Psoas muscle (tissue), 8 donors: ENCODE data around the gene HBQ1. TPM values are rescaled to one million over a fixed set of nuclear protein-coding genes. Genes with fewer than 3 reads are reported as not detected.
A peak's percentile ranks its signal among the peaks of the same experiment; 100 is the strongest.
"Not testable (repeated sequence)": the region's sequence is repeated elsewhere in the genome, so short reads cannot be mapped to it uniquely, and the experiment has no call there.

Experiments
- ATAC-seq, 4 donors: fragments of 200-7000 bp; cut with Tn5 transposase; one replicate each; pipeline ENCODE4 v1.9.1; 2020; ENCODE audit warnings: moderate library complexity in 3 of 4, mild to moderate bottlenecking in 2 of 4
- DNase-seq, 2 donors: peaks; one replicate each; pipeline ENCODE4 v3.0.0-alpha.2; 2020
- H3K27ac ChIP-seq: fragments of 200-600 bp; one replicate; pipeline ENCODE4 v1.8.0; 2022
- H3K27me3 ChIP-seq, 3 donors: fragments of 200-600 bp in 1 of 3; one replicate each; pipeline versions ENCODE4 v1.6.1 to v1.8.0; 2013 to 2022; ENCODE audit warnings: low read length in 2 of 3, mild to moderate bottlenecking in 2 of 3, moderate library complexity in 1 of 3; ENCODE audit not compliant: insufficient read depth in 3 of 3
- H3K36me3 ChIP-seq, 2 donors: fragments of 200-600 bp in 1 of 2; one replicate each; pipeline versions ENCODE4 v1.6.1 to v1.8.0; 2013 to 2022; ENCODE audit warnings: low read depth in 1 of 2, mild to moderate bottlenecking in 1 of 2, moderate library complexity in 1 of 2; ENCODE audit not compliant: insufficient read depth in 1 of 2
- H3K4me1 ChIP-seq: fragments of 200-600 bp; one replicate; pipeline ENCODE4 v1.8.0; 2022
- H3K4me3 ChIP-seq: fragments of 200-600 bp; one replicate; pipeline ENCODE4 v1.8.0; 2022; ENCODE audit warnings: mild to moderate bottlenecking
- H3K9me3 ChIP-seq: fragments of 200-600 bp; one replicate; pipeline ENCODE4 v1.8.0; 2022
- CTCF ChIP-seq: fragments of 200-600 bp; IDR thresholded peaks from one replicate; pipeline ENCODE4 v1.8.0; 2022; ENCODE audit warnings: antibody characterized with exemption
- WGBS, 3 donors: extraction: QIAGEN DNeasy Blood & Tissue Kit; methylation state at CpG; one replicate each; pipeline versions ENCODE4 v1.1.6 to v1.1.7; 2013; 5-methylcytosine and 5-hydroxymethylcytosine counted together
- intact Hi-C, 2 donors: fragments of 100-400 bp; cut with DNase I; formaldehyde crosslinking; loops; one replicate each; pipeline versions ENCODE4 v1.11.0 to v1.14.2; 2022
- polyA plus RNA-seq, 3 donors: library from polyadenylated mRNA; stranded (reverse); fragments of 200-250 nt; gene quantifications; one replicate each; pipeline ENCODE4 v1.2.3, GENCODE V29; 2013
- total RNA-seq, 4 donors: library from RNA; stranded (reverse); fragmentation: NEBNext Ultra II Directional in 2 of 4; extraction: Animal tissue kit (Norgen Biotek cat#: 25700) in 2 of 4; gene quantifications; one replicate each; pipeline versions ENCODE4 v1.2.1 to v1.2.4, GENCODE V29; 2021 to 2023
- donor health status: healthy with polysubstance abuse.
- donor health status: DM: no; HTN: no; CAD: no; lungs with moderate emphysema.
- donor health status: Bipolar disorder and iron deficiency.
- donor health status: healthy.
- donor health status: DM: yes; HTN: yes; CAD: no.
- donor health status: DM: no; HTN: no; CAD: no.
- donor health status: DM: no; HTN: no; CAD: no.
- donor health status: DM: yes; HTN: yes; CAD: no.

Gene HBQ1
- total and polyA plus RNA-seq, 7 donors, result 0.58 TPM; not detected in 6

DNA sequence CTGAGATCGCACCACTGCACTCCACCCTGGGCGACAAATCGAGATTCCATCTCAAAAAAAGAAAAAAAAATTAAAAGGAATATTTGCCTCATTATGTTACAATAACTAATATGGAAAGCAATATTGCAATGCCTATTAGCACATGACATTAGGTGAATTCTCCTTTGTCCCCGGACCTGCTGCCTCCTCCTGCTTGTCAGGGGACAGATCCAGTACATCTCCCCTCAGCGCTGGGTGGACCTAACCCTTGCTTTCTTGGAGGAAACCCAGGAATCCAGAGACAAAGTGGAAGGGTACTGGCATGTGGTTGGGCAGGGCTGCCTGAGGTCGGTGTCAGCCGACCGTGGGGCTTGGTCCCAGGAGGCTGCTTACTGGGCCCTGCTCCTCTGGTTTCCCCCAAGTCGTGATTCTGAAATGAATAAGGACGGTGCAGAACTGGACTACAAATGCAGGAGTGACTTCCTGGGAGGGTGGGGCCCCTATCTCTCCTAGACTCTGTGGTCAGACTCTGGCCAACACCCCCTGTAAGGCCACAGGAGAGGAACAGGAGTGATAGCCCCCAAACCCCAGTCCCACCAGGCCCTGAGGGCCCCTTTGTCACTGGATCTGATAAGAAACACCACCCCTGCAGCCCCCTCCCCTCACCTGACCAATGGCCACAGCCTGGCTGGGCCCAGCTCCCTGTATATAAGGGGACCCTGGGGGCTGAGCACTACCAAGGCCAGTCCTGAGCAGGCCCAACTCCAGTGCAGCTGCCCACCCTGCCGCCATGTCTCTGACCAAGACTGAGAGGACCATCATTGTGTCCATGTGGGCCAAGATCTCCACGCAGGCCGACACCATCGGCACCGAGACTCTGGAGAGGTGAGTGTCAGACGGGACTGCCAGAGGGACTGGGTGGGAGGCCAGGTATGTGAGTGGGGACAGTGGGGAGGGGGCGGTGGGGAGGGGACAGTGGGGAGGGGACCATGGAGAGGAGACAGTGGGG is 27.8 kb upstream of the HBQ1 start, which contains the start of gene HBZ:
HBZ (plus strand) TSS at position 504 of the 988 bp plus-strand sequence; CDS start at position 770, 266 bp downstream.
- ATAC-seq, result peak in 1 of 4 donors; percentile 25
- Histone ChIP-seq H3K27ac (no peak within 1 kb of the TSS), H3K27me3 (peaks cover 0 to 49% (median 9%) of the 10 kb centered on the region in 3 donors), H3K9me3 (no peaks in the 10 kb centered on the region), H3K4me1 (peaks cover 7% of the 10 kb centered on the region), H3K36me3 (no peaks in the 10 kb centered on the region), H3K4me3 (no peak within 1 kb of the TSS)
- TF ChIP-seq CTCF, result no peak
- no peak for DNase-seq
- intact Hi-C loops, result no loop called here
- 67 to 81% (median 70%) methylated on average over 17 of the region's 17 CpGs for WGBS, 3 donors

GRCh38 chr16:153129-153521 is 27.1 kb upstream of the HBQ1 start:
- H3K4me1 ChIP-seq, DNase-seq, H3K27ac ChIP-seq, intact Hi-C loops, H3K9me3 ChIP-seq, H3K36me3 ChIP-seq, H3K4me3 ChIP-seq: not testable (repeated sequence)
- H3K27me3 ChIP-seq, result peaks cover 0 to 54% (median 9%) of the 10 kb centered on the region in 3 donors
- 36 to 58% (median 53%) methylated on average over 3 to 4 of the region's 6 CpGs for WGBS, 3 donors
- peak in 1 of 4 donors; percentile 29 for ATAC-seq

DNA sequence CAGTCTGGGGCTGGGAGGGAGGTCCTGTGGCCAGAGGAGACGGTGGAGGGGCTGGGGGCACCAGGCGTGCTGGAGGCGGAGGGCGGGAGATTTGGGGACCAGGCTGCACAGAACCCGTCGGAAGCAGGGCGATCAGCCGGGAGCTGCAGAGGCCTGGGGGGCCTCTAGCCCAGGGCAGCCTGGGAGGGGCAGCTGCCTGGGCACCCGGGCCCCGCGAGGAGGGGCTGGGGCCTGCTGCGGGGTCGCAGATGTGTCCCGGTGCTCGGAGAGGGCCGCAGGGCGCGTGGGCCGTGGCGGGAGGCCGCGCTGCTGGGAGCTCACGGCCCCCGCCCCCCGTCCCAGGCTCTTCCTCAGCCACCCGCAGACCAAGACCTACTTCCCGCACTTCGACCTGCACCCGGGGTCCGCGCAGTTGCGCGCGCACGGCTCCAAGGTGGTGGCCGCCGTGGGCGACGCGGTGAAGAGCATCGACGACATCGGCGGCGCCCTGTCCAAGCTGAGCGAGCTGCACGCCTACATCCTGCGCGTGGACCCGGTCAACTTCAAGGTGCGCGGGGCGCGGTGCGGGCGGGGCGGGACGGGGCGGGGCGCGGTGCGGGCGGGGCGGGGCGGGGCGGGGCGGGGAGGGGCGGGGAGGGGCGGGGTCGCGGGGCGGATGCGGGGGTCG is 26.6 kb upstream of the HBQ1 start:
- ATAC-seq, result peak in 2 of 4 donors; percentile 27 to 38
- DNase-seq, H3K36me3 ChIP-seq, intact Hi-C loops, H3K9me3 ChIP-seq, H3K4me3 ChIP-seq, H3K27ac ChIP-seq, H3K4me1 ChIP-seq: not testable (repeated sequence)
- H3K27me3 ChIP-seq, result peaks cover 0 to 54% (median 9%) of the 10 kb centered on the region in 3 donors
- WGBS, 3 donors, result no CpG with 5 or more reads among the region's 74 CpGs

DNA sequence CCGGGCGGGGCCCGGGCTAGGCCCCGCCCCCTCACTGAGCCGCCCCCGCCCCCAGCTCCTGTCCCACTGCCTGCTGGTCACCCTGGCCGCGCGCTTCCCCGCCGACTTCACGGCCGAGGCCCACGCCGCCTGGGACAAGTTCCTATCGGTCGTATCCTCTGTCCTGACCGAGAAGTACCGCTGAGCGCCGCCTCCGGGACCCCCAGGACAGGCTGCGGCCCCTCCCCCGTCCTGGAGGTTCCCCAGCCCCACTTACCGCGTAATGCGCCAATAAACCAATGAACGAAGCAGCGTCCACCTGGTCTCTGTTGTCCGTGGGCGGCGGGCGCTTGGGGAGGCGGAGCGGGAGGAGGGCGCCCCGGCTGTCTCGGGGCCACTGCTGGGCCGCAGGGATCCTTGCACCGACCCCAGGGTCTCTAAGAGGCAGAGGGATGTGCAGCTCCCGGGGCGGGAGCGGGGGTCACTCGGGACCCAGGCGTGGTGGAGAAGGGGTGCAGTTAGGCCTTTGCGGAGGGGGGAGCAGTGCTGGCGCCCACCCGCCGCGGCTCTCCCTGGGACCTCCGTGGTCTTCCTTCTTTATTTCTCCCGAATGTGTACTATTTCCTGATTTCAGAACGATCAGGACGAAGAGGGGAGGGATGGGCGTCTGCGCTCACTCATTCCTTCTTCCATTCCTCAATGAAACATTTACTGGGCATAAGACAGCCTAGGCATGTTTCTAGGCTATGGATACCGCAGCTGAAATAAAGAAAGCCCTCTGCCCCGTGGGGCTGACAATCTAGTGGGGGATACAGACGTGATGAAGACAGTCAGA is 25.8 kb upstream of the HBQ1 start:
- peak in 3 of 4 donors; percentile 43 to 72 (median 57) for ATAC-seq
- TF ChIP-seq CTCF, result no peak
- no peaks in the 10 kb centered on the region for H3K9me3 ChIP-seq
- intact Hi-C loops, result no loop called here
- DNase-seq, result no peak
- 1% methylated on average over 48 to 55 of the region's 59 CpGs for WGBS, 3 donors
- H3K4me3 ChIP-seq, result peak overlapping the region; percentile 63
- H3K36me3 ChIP-seq, result no peaks in the 10 kb centered on the region
- no peak overlapping the region for H3K27ac ChIP-seq
- H3K27me3 ChIP-seq, result peaks cover 0 to 52% (median 7%) of the 10 kb centered on the region in 3 donors
- peaks cover 7% of the 10 kb centered on the region for H3K4me1 ChIP-seq

DNA sequence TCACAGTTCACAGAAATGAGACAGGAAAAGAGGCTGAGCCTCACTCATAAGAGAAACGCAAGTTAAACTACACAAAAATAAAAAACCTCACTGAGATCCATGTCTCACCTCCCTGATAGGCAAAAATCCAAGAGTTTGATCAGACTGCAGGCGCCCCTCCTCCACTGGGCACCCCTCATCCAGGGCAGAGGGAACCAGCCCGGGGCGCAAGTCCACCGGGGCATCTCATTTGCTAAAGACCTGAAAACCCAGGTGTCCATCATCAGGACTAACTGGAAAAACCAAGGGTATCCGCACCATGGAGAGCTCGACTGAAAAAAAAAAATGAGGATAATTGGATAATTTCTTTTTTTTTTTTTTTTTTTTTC is 25.2 kb upstream of the HBQ1 start:
- Histone ChIP-seq H3K9me3 (no peaks in the 10 kb centered on the region), H3K27ac (no peak overlapping the region), H3K4me1 (peaks cover 7% of the 10 kb centered on the region), H3K27me3 (peaks cover 0 to 47% (median 7%) of the 10 kb centered on the region in 3 donors), H3K4me3 (peak overlapping the region; percentile 63), H3K36me3 (no peaks in the 10 kb centered on the region)
- 61 to 67% (median 63%) methylated on average over 7 of the region's 7 CpGs for WGBS, 3 donors
- DNase-seq, result no peak
- ATAC-seq, result no peak
- intact Hi-C loops, result no loop called here
- TF ChIP-seq CTCF, result no peak
